ENCODE data around the gene ZNF440. TPM values are rescaled to one million over a fixed set of nuclear protein-coding genes. Genes with fewer than 3 reads are reported as not detected.

ZNF440 gene
- total RNA-seq, 1 donor from 2014 or later: 6.9 TPM

DNA sequence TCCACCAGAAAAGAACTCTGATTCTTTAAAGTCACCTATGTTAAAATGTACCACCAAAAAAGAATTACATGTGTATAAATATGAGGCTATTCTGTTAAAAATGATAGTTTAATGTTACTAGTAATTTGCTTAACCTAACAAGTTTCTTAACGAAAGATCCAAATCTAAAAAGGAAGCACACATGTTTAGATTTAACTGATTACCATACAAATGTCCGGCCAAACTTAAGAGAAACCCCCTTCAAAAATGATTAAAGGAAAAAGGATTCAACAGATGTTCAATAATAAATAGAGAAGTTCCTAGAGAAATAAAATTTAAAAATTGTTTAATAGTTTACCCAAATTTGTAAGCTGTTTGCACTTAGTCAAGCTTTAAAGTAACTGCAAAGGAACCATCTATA, 68.5 kb downstream of the ZNF440 start:
- no peak for DNase-seq (ENCODE audit: low read depth)

Other genes starting within 250 kb of the ZNF440 start
- gene ACP5, start 236.6 kb upstream of the ZNF440 start, total RNA-seq: 0.52 and 1.4 TPM in 2 replicates
- gene ZNF627, start 216.8 kb upstream of the ZNF440 start, total RNA-seq: 18.7 and 18.9 TPM in 2 replicates
- gene ZNF823, start 75.3 kb upstream of the ZNF440 start, total RNA-seq: 4.6 and 5.5 TPM in 2 replicates
- gene ZNF441, start 47.3 kb upstream of the ZNF440 start, total RNA-seq: 12.6 and 13.7 TPM in 2 replicates
- 2.3 and 2.4 TPM in 2 replicates for gene ZNF491, start 15.8 kb upstream of the ZNF440 start, total RNA-seq
- 0.08 and 0.10 TPM in 2 replicates for gene ZNF439, start 34.5 kb downstream of the ZNF440 start, total RNA-seq
- 6.3 and 8.8 TPM in 2 replicates for gene ZNF69, start 73.5 kb downstream of the ZNF440 start, total RNA-seq
- gene ZNF700, start 110.8 kb downstream of the ZNF440 start, total RNA-seq: 7.4 and 10.1 TPM in 2 replicates
- 0.59 and 1.4 TPM in 2 replicates for gene ZNF763, start 150.8 kb downstream of the ZNF440 start, total RNA-seq
- 10.5 and 11.1 TPM in 2 replicates for gene ZNF433, start 221.4 kb downstream of the ZNF440 start, total RNA-seq
- 0.31 TPM in 1 of 2 replicates, not detected in the other for gene ZNF878, start 238.7 kb downstream of the ZNF440 start, total RNA-seq